H9 (cell line): Measurements from ENCODE around the gene CCDC149. TPM values are rescaled to one million over a fixed set of nuclear protein-coding genes. Genes with fewer than 3 reads are reported as not detected.

Source experiments
- DNase-seq: peaks from one replicate; pipeline ENCODE4 v3.0.0-alpha.2; 2017
- H2AFZ ChIP-seq: one replicate; pipeline ENCODE4 v1.6.1; 2013; ENCODE audit warnings: mild to moderate bottlenecking, low read length, control low read depth, moderate library complexity
- H2AK5ac ChIP-seq: 2 replicates; pipeline ENCODE4 v1.6.1; 2013; ENCODE audit warnings: low read length, control low read depth, mixed read lengths; ENCODE audit not compliant: insufficient read length
- H2BK120ac ChIP-seq: one replicate; pipeline ENCODE4 v1.6.1; 2013; ENCODE audit warnings: low read depth, mild to moderate bottlenecking, low read length, control low read depth, inconsistent platforms; ENCODE audit not compliant: poor library complexity, severe bottlenecking
- H2BK12ac ChIP-seq: 2 replicates; pipeline ENCODE4 v1.6.1; 2013; ENCODE audit warnings: low read length, control low read depth, mixed read lengths, low read depth; ENCODE audit not compliant: insufficient read length
- H2BK15ac ChIP-seq: 2 replicates; pipeline ENCODE4 v1.6.1; 2013; ENCODE audit warnings: low read depth, low read length, control low read depth
- H2BK20ac ChIP-seq: one replicate; pipeline ENCODE4 v1.6.1; 2013; ENCODE audit warnings: low read depth, mild to moderate bottlenecking, low read length, control low read depth, inconsistent platforms; ENCODE audit not compliant: poor library complexity, severe bottlenecking
- H2BK5ac ChIP-seq: 2 replicates; pipeline ENCODE4 v1.6.1; 2013; ENCODE audit warnings: low read length, control low read depth, mixed read lengths; ENCODE audit not compliant: insufficient read length
- H3K14ac ChIP-seq: 2 replicates; pipeline ENCODE4 v1.6.1; 2013; ENCODE audit warnings: low read length, control low read depth; ENCODE audit not compliant: insufficient read depth
- H3K18ac ChIP-seq: 2 replicates; pipeline ENCODE4 v1.6.1; 2013; ENCODE audit warnings: low read depth, mild to moderate bottlenecking, mixed read lengths, low read length, control low read depth; ENCODE audit not compliant: insufficient read length
- H3K23ac ChIP-seq: 2 replicates; pipeline ENCODE4 v1.6.1; 2013; ENCODE audit warnings: low read length, control low read depth, mixed read lengths, low read depth; ENCODE audit not compliant: insufficient read length
- H3K23me2 ChIP-seq: 2 replicates; pipeline ENCODE4 v1.6.1; 2013; ENCODE audit warnings: low read depth, mild to moderate bottlenecking, mixed read lengths, low read length, control low read depth; ENCODE audit not compliant: insufficient read length, poor library complexity, severe bottlenecking
- H3K27ac ChIP-seq: 2 replicates; pipeline ENCODE4 v1.5.1; 2013; ENCODE audit warnings: low read length, control low read depth, mixed read lengths, low read depth; ENCODE audit not compliant: insufficient read length
- H3K27me3 ChIP-seq: 2 replicates; pipeline ENCODE4 v1.6.1; 2013; ENCODE audit warnings: low read length, control low read depth, inconsistent platforms; ENCODE audit not compliant: insufficient read depth
- H3K4ac ChIP-seq: 2 replicates; pipeline ENCODE4 v1.6.1; 2013; ENCODE audit warnings: low read depth, mild to moderate bottlenecking, control low read depth, inconsistent platforms, low read length, moderate library complexity
- H3K4me1 ChIP-seq: 2 replicates; pipeline ENCODE4 v1.6.1; 2013; ENCODE audit warnings: low read length, control low read depth, inconsistent platforms; ENCODE audit not compliant: insufficient read depth
- H3K4me2 ChIP-seq: 2 replicates; pipeline ENCODE4 v1.6.1; 2013; ENCODE audit warnings: low read length, control low read depth, mixed read lengths; ENCODE audit not compliant: insufficient read length, insufficient read depth
- H3K56ac ChIP-seq: 2 replicates; pipeline ENCODE4 v1.6.1; 2013; ENCODE audit warnings: low read depth, mild to moderate bottlenecking, mixed read lengths, low read length, control low read depth; ENCODE audit not compliant: insufficient read length
- H3K79me1 ChIP-seq: 2 replicates; pipeline ENCODE4 v1.6.1; 2013; ENCODE audit warnings: low read depth, mild to moderate bottlenecking, moderate library complexity, low read length, control low read depth, inconsistent platforms; ENCODE audit not compliant: insufficient read depth, poor library complexity, severe bottlenecking
- H3K79me2 ChIP-seq: 2 replicates; pipeline ENCODE4 v1.6.1; 2013; ENCODE audit warnings: low read length, control low read depth, inconsistent platforms; ENCODE audit not compliant: insufficient read depth
- H3K9ac ChIP-seq: 2 replicates; pipeline ENCODE4 v1.6.1; 2013; ENCODE audit warnings: low read length, control low read depth, mixed read lengths; ENCODE audit not compliant: insufficient read length; ENCODE audit errors: extremely low read depth
- H3K9me3 ChIP-seq: one replicate; pipeline ENCODE4 v1.6.1; 2013; ENCODE audit warnings: low read depth, low read length, inconsistent platforms; ENCODE audit not compliant: control insufficient read depth
- H3T11ph ChIP-seq: one replicate; pipeline ENCODE4 v1.6.1; 2013; ENCODE audit warnings: mild to moderate bottlenecking, low read length, control low read depth, inconsistent platforms
- H4K20me1 ChIP-seq: one replicate; pipeline ENCODE4 v1.6.1; 2013; ENCODE audit not compliant: control insufficient read depth, insufficient read length, insufficient read depth
- H4K5ac ChIP-seq: 2 replicates; pipeline ENCODE4 v1.6.1; 2013; ENCODE audit warnings: low read depth, mild to moderate bottlenecking, mixed read lengths, low read length, control low read depth; ENCODE audit not compliant: insufficient read length
- H4K8ac ChIP-seq: replicated peaks from 2 replicates; pipeline ENCODE4 v1.6.1; 2013; ENCODE audit warnings: low read length, control low read depth, mixed read lengths, low read depth; ENCODE audit not compliant: insufficient read length
- H4K91ac ChIP-seq: 2 replicates; pipeline ENCODE4 v1.6.1; 2013; ENCODE audit warnings: low read depth, mild to moderate bottlenecking, moderate library complexity, mixed read lengths, low read length, control low read depth; ENCODE audit not compliant: insufficient read length
- H3K27ac Mint-ChIP-seq, 3 experiments: 2 replicates in 2 of 3; 3 replicates in 1 of 3; pipeline ENCODE4 v1.8.0; 2020 to 2021; ENCODE audit warnings: mixed read lengths in 3 of 3, mild to moderate bottlenecking in 1 of 3, moderate library complexity in 1 of 3
- H3K27me3 Mint-ChIP-seq: 2 replicates; pipeline ENCODE4 v1.8.0; 2021; ENCODE audit warnings: low read depth, mild to moderate bottlenecking, moderate library complexity, mixed read lengths
- H3K36me3 Mint-ChIP-seq, 3 experiments: 2 replicates in 2 of 3; 3 replicates in 1 of 3; pipeline ENCODE4 v1.8.0; 2020 to 2021; ENCODE audit warnings: low read depth in 3 of 3, mixed read lengths in 3 of 3; ENCODE audit not compliant: insufficient read depth in 1 of 3
- H3K4me1 Mint-ChIP-seq, 2 experiments: 2 replicates each; pipeline ENCODE4 v1.8.0; 2020; ENCODE audit warnings: mixed read lengths in 2 of 2
- H3K4me3 Mint-ChIP-seq, 2 experiments: 2 replicates in 1 of 2; 3 replicates in 1 of 2; pipeline ENCODE4 v1.8.0; 2020 to 2021; ENCODE audit warnings: mild to moderate bottlenecking in 2 of 2, mixed read lengths in 2 of 2, moderate library complexity in 1 of 2
- H3K9me3 Mint-ChIP-seq, 2 experiments: 2 replicates in 1 of 2; 3 replicates in 1 of 2; pipeline ENCODE4 v1.8.0; 2020; ENCODE audit warnings: mild to moderate bottlenecking in 2 of 2, mixed read lengths in 2 of 2, moderate library complexity in 1 of 2
- WGBS: extraction: QIAGEN DNeasy Blood & Tissue Kit; methylation state at CpG from one replicate; pipeline ENCODE4 v1.1.7; 2013; ENCODE audit warnings: missing lambda C conversion rate, low lambda C conversion rate, mixed read lengths; ENCODE audit not compliant: insufficient read length; ENCODE audit errors: extremely low coverage; 5-methylcytosine and 5-hydroxymethylcytosine counted together
- total RNA-seq: library from RNA; stranded (reverse); gene quantifications from 2 replicates; pipeline ENCODE4 v1.2.1, GENCODE V29; 2021
- TF ChIP-seq, protein P1 (sequence below): fragments of 200-600 bp; sonication (generic); conservative IDR thresholded peaks from 3 replicates; pipeline ENCODE4 v1.8.0; 2021; ENCODE audit warnings: antibody characterized with exemption, mild to moderate bottlenecking

CCDC149 gene
- total RNA-seq, 1 experiment from 2014 or later = 4.5 TPM

DNA sequence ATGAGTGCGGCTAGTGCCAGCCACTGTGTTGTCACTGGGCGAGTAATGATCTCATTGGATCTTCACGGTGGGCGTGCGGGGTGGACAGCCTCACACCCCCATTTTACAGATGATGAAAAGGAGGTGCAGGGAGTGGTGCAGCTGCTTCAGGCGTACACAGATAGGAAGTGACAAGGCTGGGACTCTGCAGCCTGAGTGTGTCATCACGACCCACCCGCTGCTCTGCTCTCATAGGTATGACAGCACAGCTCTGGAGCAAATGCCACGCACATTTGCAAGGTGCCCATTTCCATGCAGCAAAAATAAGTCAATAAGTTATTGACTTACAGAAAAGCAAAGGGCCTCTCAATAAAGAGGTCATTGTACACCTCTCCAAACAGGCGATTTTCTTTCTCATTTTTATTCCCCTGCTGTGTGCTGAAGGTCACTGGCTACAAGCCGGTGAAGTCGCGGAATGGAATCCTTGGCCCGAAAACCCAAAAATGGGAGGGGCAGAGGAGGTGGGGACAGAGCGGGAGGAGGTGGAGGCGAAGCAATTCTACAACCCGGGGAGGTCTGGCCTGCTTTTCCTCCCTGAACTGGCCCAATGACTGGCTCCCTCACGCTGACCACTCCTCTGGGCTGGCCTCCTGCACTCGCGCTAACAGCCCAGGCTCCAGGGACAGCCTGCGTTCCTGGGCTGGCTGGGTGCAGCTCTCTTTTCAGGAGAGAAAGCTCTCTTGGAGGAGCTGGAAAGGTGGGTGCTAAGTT lies 117.8 kb downstream of the CCDC149 start, which contains the start of gene SOD3:
SOD3 (plus strand) TSS at position 658 of the 750 bp plus-strand sequence. CDS start 3,949 bp downstream, outside the sequence.
- Histone ChIP-seq H4K20me1 (no peaks in the 10 kb centered on the region), H2BK120ac (no peak within 1 kb of the TSS), H3K4ac (no peak within 1 kb of the TSS), H2BK15ac (no peak within 1 kb of the TSS), H3K14ac (no peak within 1 kb of the TSS), H4K5ac (no peak within 1 kb of the TSS), H3K56ac (no peak within 1 kb of the TSS), H3T11ph (no peak within 1 kb of the TSS), H2AK5ac (no peak within 1 kb of the TSS), H2BK20ac (no peak within 1 kb of the TSS), H3K18ac (no peak within 1 kb of the TSS), H3K9ac (no peak within 1 kb of the TSS), H3K79me1 (no peaks in the 10 kb centered on the region), H3K9me3 (no peaks in the 10 kb centered on the region), H3K23me2 (peaks cover 9% of the 10 kb centered on the region), H2AFZ (peak within 1 kb of the TSS; percentile 25), H3K4me2 (peak within 1 kb of the TSS; percentile 52), H3K4me1 (no peaks in the 10 kb centered on the region), H3K27me3 (peaks cover 11% of the 10 kb centered on the region; the same call in 1 of the 2 replicates), H2BK12ac (no peak within 1 kb of the TSS), H4K8ac (no peak within 1 kb of the TSS), H2BK5ac (no peak within 1 kb of the TSS), H3K79me2 (no peaks in the 10 kb centered on the region), H4K91ac (no peak within 1 kb of the TSS), H3K23ac (no peak within 1 kb of the TSS), H3K27ac (no peak within 1 kb of the TSS)
- peaks cover 0 to 4% of the 10 kb centered on the region in 2 experiments; a peak in 1 of 5 replicates for H3K9me3 Mint-ChIP-seq
- TF ChIP-seq, protein P1, sequence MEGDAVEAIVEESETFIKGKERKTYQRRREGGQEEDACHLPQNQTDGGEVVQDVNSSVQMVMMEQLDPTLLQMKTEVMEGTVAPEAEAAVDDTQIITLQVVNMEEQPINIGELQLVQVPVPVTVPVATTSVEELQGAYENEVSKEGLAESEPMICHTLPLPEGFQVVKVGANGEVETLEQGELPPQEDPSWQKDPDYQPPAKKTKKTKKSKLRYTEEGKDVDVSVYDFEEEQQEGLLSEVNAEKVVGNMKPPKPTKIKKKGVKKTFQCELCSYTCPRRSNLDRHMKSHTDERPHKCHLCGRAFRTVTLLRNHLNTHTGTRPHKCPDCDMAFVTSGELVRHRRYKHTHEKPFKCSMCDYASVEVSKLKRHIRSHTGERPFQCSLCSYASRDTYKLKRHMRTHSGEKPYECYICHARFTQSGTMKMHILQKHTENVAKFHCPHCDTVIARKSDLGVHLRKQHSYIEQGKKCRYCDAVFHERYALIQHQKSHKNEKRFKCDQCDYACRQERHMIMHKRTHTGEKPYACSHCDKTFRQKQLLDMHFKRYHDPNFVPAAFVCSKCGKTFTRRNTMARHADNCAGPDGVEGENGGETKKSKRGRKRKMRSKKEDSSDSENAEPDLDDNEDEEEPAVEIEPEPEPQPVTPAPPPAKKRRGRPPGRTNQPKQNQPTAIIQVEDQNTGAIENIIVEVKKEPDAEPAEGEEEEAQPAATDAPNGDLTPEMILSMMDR = no peak
- H3K36me3 Mint-ChIP-seq = no peaks in the 10 kb centered on the region
- peaks cover 19 to 22% of the 10 kb centered on the region in 2 experiments for H3K4me1 Mint-ChIP-seq
- peak within 1 kb of the TSS in 2 of 3 experiments; percentile 56 to 84; a peak in 4 of 7 replicates for H3K27ac Mint-ChIP-seq
- peaks cover 59% of the 10 kb centered on the region for H3K27me3 Mint-ChIP-seq
- H3K4me3 Mint-ChIP-seq = peak within 1 kb of the TSS; percentile 30 to 77
- no CpG with 5 or more reads among the region's 21 CpGs for WGBS
- DNase-seq = peak; percentile 93
